CD4-positive, alpha-beta T cell treated with Interleukin-4 for 4 hours (primary cell): ENCODE measurements around the gene HMOX2.

Source experiments
- DNase-seq: peaks from one replicate; pipeline ENCODE4 v3.0.0-alpha.2; 2020

Gene HMOX2

DNA sequence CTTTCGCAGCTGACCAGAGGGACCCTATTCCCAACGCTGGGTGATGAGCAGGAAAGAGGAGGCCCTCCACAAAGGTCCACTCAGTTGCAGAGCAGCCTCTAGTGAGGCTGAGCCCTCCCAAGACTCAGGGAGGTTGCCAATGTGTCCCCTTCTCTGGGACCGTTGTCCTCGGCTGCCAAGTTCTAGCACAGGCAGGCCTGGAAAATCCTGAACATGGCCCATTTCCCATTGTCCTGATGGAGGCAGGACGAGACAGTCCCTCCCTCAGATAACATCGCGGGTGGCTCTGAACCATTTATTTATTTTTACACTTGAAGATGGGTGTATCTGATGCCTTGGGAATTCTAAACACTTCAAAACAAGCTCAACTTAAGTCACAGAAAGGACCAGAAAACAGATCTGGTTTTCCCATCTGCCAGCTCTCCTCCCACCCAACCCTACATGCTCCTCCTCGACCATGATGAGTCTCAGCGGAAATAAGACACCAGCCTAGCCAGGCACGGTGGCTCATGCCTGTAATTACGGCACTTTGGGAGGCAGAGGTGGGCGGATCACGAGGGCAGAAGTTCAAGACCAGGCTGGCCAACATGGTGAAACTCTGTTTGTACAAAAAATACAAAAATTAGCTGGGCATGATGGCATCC lies 49.6 kb downstream of the HMOX2 start:
- DNase-seq, result no peak

DNA sequence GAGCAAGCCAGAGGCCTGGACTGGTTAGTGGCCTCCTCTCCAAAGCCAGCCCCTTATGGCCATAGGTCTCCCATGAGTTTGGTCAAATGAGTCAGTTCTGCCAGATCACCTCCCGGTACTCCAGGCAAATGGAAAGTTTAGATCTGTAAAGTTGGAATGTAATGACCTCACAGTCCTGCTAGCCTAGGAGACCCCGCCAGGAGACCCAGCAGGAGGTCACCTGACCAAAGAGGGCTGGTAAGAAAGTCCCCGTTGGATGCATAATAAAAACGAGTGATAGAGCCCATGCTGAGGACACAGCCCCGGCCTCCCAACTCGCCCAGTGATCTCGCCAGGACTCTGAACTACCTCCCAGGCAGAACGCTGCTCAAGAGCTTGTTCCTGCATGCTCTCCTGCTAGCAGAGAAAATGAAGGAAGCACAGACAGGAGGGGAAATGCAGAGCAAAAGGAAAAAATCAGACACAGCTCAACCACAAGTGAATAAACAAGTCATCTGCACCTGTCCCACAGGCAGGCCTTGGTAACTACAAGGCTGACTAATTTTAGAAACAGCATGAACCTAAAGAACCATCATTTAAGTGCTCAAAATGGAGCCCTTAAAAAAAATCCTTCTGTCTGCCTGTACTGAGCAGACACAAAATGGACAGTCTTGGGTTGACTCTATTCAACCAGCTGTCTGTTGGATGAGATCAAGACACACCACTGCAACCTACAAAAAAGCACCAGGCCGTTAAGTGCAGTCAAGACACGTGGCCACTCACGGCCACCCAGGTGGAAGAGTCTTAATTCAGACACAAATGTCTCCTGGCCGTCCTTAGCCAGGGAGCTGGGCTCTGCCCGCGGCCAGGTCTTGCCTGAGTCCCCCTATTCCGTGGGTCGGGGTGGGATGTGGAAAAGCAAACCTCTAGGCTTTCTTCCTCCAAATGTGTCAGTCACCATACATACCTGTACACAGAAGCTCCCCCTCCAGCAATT lies 53.2 kb downstream of the HMOX2 start:
- DNase-seq, result no peak

GRCh38 chr16:4531811-4532210 lies 55.6 kb downstream of the HMOX2 start:
- no peak for DNase-seq

- DNase-seq, result no peak
These were observed 56.0 kb downstream of the HMOX2 start for GRCh38 chr16:4532238-4532637.

- no peak for DNase-seq
These were observed 57.3 kb downstream of the HMOX2 start for GRCh38 chr16:4533490-4533889.

DNA sequence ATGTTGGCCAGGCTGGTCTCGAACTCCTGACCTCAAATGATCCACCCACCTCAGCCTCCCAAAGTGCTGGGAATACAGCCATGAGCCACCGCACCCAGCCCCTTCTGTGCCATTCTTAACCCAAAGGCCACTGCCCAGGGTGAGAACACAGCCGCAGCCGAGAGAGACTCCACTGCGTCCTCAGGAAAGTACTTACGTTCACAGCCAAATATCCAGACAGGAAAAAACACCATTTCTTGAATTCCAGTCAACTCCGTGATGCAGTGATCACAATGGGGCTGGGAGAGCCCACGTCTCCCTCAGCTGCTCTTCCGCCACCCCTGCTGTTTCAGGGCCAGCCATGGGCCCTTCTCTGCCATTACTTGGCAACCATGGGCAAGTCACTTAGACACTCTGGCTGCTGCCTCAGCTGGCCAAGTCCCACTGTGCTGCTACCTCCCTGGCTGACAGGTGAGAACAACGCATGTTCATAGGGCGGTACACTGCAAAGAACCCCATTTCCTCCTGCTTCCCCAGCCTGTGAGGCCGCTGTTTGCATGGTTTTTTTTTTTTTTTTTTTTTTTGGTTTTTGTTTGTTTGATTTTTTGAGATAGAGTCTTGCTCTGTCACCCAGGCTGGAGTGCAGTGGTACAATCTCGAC lies 58.1 kb downstream of the HMOX2 start:
- peak; percentile 34 for DNase-seq

DNA sequence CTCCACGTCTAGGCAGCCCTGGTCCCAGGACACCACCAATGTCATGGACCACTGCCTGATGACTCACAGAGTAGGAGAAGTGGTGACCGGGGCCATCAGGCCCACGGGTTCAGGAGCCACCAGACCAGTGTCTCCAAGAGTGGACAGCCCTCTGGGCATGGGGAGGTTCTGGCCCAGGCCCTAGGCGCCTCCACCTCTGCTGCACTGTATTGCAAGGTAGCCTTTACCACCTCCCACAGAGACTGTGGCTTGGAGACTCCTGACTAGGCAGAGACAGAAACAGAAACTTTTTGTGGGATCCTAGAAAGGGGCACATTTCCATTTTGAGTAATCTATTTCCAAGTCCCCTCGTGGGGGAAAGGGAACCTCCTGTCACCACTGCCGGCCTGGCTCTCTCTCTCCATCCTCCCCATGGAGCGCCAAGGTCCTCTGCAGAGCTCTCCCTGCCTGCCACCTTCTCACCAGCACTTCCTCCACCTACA lies 59.5 kb downstream of the HMOX2 start:
- no peak for DNase-seq

DNA sequence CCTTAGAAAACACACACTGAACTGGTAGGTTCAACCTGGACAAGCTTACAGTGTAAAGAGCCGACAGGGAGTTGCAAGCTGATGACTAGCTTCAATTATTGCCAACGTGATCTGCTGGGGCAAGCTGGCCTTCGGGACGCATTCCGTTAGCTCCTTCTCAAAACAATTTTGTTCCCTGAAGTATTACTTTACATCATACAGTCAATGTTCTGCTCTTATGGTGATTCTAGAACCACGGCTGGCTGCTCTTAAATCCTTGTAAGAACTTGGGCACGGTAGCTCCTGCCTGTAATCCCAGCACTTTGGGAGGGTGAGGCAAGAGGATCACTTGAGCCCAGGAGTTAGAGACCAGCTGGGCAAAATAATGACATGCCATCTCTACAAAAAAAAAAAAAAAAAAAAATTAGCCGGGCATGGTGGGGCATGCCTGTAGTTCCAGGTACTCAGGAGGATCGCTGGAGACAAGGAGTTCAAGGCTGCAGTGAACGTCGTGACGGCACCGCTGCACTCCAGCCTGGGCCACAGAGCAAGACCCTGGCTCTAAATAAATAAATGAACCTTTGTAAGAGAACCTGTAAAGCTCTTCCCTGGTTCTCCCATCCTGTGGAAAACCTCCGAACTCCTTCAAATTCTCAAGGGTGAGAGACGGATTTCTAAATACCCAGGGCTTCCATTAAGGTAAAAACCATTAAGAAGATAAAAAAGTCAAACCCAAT lies 60.4 kb downstream of the HMOX2 start:
- DNase-seq, result no peak

- no peak for DNase-seq
These were observed 61.5 kb downstream of the HMOX2 start for GRCh38 chr16:4537376-4538343.

GRCh38 chr16:4538350-4539235 lies 62.4 kb downstream of the HMOX2 start, which contains the start of gene CDIP1:
Gene CDIP1 (minus strand): TSS chr16:4538773. CDS start chr16:4514130, 24,643 bp downstream.
- peak; percentile 94 for DNase-seq

GRCh38 chr16:4539716-4540284 lies 63.6 kb downstream of the HMOX2 start:
- no peak for DNase-seq

- no peak for DNase-seq
These were observed 68.3 kb downstream of the HMOX2 start for GRCh38 chr16:4544473-4544872.

GRCh38 chr16:4548124-4548523 lies 71.9 kb downstream of the HMOX2 start:
- DNase-seq, result no peak

GRCh38 chr16:4550591-4550990 lies 74.4 kb downstream of the HMOX2 start:
- no peak for DNase-seq

DNA sequence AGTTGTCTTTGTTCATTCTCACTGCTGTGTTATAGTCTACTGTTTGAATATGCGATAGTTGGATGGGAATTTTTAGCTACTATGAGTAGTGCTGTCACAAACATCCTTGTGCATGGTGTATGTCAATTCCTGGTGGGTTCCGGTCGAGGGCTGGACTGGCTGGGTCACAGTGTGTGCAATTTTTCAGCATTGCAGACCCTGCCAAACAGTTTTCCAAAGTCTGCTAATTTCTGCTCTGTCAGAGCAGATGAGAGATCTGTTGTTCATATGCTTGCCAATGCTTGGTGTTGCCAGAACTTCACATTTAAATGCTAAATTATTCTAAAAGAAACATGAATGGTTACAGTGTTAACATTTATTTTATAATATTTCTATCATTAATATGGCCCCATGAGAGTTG lies 76.3 kb downstream of the HMOX2 start:
- no peak for DNase-seq

- DNase-seq, result no peak
These were observed 79.9 kb downstream of the HMOX2 start, which contains the start of gene C16orf96 for GRCh38 chr16:4556112-4556511. Gene C16orf96 (plus strand): TSS chr16:4556340. CDS start chr16:4556490, 150 bp downstream.

GRCh38 chr16:4556580-4556979 lies 80.4 kb downstream of the HMOX2 start:
- DNase-seq, result no peak

- no peak for DNase-seq
These were observed 81.8 kb downstream of the HMOX2 start for GRCh38 chr16:4557973-4558372.
